Rectal smooth muscle tissue (tissue), 1 donor: ENCODE results near the gene SELENOO.
A peak's percentile ranks its signal among the peaks of the same experiment; 100 is the strongest.
"Not testable (repeated sequence)": the region's sequence is repeated elsewhere in the genome, so short reads cannot be mapped to it uniquely, and the experiment has no call there.

Source experiments
- H3K27ac ChIP-seq: one replicate; pipeline ENCODE4 v1.7.0; 2013; ENCODE audit warnings: low read depth, low read length, inconsistent platforms
- H3K27me3 ChIP-seq: one replicate; pipeline ENCODE4 v1.7.0; 2013; ENCODE audit warnings: low read length; ENCODE audit not compliant: control insufficient read depth, insufficient read depth
- H3K36me3 ChIP-seq: one replicate; pipeline ENCODE4 v1.7.0; 2013; ENCODE audit warnings: low read length; ENCODE audit not compliant: control insufficient read depth, insufficient read depth
- H3K4me1 ChIP-seq: one replicate; pipeline ENCODE4 v1.7.0; 2013; ENCODE audit warnings: low read length; ENCODE audit not compliant: control insufficient read depth, insufficient read depth
- H3K4me3 ChIP-seq: one replicate; pipeline ENCODE4 v1.7.0; 2013; ENCODE audit warnings: low read length
- H3K9ac ChIP-seq: one replicate; pipeline ENCODE4 v1.7.0; 2013; ENCODE audit warnings: low read length

Gene SELENOO

DNA sequence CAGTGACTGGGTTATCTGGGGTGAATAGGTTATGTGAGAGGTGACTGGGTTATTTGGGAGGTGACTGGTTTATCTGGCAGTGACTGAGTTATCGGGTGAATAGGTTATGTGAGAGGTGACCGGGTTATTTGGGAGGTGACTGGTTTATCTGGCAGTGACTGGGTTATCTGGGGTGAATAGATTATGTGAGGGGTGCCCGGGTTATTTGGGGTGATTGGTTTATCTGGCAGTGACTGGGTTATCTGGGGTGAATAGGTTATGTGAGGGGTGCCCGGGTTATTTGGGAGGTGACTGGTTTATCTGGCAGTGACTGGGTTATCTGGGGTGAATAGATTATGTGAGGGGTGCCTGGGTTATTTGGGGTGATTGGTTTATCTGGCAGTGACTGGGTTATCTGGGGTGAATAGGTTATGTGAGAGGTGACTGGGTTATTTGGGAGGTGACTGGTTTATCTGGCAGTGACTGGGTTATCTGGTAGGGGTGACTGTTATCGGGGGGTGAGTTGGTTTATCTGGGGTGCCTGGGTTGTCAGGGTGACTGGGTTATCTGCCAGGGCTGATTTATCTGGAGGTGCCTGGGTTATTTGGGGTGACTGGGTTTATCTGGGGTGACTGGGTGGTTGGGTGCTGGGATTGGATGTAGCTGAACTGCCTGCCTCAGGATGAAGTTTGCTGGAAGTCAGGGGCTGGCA is 32.2 kb upstream of the SELENOO start:
- not testable (repeated sequence) for H3K27ac ChIP-seq, H3K36me3 ChIP-seq, H3K4me3 ChIP-seq, H3K4me1 ChIP-seq, H3K9ac ChIP-seq
- peaks cover 17% of the 10 kb centered on the region for H3K27me3 ChIP-seq

DNA sequence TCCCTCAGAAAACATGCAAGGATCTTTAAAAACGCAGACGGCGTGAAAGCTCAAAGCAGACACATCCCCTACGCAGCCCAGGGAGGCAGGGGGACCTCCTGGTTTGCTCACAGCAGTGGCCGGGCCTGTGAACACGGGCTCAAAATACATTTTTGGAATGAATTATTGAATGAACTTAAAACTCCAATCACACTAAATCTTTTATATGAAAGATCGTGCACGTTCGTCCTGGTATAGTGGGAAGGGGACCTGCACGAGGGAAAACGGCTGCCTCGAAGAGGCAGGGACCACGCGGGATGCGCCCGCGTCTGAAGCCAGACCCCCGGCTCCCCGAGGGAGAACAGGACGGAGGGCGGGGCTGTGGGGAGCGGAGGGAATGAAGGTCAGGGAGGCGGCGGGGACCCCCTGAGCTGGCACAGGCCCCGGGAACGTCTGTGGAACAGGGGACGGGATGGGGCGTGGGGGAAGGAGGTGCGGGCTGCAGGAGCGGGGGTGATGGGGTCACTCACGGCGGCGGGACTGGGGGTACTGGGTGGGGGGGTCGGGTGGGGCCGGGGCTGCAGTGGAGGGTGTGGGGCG is 31.5 kb upstream of the SELENOO start:
- H3K27ac ChIP-seq = no peak overlapping the region
- no peak overlapping the region for H3K9ac ChIP-seq
- H3K36me3 ChIP-seq = no peaks in the 10 kb centered on the region
- peaks cover 17% of the 10 kb centered on the region for H3K27me3 ChIP-seq
- H3K4me3 ChIP-seq = no peak overlapping the region
- no peaks in the 10 kb centered on the region for H3K4me1 ChIP-seq

DNA sequence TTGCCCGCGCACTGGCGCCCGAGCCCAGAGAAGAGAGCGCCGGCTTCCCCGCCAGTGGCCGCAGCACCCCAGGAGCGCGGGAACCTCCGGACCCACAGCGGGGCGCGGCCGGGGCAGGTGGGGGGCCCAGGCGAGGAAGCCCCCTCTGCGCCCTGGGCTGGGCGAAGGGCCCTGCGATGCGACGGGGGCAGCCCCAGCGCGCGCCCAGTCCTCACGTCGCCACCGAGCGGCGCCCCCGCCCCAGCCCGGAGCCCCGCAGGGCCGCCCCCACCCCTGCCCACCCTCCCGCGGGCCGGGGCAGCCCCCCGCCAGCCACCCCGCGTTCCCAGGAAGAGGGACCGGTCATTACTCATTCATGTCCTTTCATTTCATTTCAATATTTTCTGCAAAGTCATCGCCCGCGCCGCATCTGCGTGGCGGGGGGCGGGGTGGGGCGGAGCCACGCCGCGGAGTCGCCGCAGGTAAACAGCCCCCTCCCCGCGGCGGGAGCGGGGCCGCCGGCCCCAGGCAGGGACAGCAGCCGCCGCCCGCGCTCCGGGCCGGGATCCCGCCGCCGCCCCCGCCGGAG is 31.0 kb upstream of the SELENOO start:
- Histone ChIP-seq H3K27ac (no peak overlapping the region), H3K36me3 (no peaks in the 10 kb centered on the region), H3K4me1 (no peaks in the 10 kb centered on the region), H3K27me3 (peaks cover 17% of the 10 kb centered on the region), H3K9ac (no peak overlapping the region), H3K4me3 (no peak overlapping the region)

DNA sequence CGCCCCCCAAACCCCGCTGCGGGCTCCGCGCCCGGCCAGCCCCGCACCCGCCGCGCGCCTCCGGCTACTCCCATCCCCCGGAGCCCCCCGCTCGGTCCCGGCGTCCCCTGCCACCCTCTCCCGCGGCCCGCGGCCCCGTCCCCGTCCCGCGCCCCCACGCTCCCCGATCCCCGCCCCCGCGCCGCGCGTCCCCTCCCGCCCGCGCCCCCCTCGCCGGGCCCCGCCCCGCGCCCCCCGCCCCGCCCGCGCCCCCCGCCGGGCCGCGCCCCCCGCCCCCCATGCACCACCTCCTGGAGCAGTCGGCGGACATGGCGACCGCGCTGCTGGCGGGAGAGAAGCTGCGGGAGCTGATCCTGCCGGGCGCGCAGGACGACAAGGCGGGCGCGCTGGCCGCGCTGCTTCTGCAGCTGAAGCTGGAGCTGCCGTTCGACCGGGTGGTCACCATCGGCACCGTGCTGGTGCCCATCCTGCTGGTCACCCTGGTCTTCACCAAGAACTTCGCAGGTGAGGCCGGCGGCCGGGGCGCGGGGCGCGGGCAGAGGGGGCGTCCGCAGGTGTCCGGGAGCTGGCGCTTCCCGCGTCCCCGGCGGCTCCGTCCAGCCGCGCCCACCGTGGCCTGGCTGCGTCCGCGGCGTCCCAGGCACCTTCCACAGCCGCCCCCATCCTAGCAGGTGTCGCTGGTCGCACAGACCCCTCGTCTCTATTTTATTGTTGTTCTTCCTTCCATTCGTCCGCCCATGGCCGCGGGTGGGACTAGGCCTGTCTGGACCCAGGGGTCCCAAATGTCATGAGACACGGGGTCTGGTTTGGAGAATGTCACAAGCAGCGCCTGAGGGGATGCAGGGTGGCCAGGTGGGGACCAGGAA is 30.1 kb upstream of the SELENOO start, which contains the start of gene PANX2:
Gene PANX2, plus strand, starts transcription at position 279 of the 866 bp plus-strand sequence. Its CDS starts 0 bp downstream, at position 279.
- Histone ChIP-seq H3K4me3 (peak within 1 kb of the TSS; percentile 44), H3K27me3 (peaks cover 17% of the 10 kb centered on the region), H3K4me1 (no peaks in the 10 kb centered on the region), H3K9ac (no peak within 1 kb of the TSS), H3K27ac (no peak within 1 kb of the TSS), H3K36me3 (no peaks in the 10 kb centered on the region)

DNA sequence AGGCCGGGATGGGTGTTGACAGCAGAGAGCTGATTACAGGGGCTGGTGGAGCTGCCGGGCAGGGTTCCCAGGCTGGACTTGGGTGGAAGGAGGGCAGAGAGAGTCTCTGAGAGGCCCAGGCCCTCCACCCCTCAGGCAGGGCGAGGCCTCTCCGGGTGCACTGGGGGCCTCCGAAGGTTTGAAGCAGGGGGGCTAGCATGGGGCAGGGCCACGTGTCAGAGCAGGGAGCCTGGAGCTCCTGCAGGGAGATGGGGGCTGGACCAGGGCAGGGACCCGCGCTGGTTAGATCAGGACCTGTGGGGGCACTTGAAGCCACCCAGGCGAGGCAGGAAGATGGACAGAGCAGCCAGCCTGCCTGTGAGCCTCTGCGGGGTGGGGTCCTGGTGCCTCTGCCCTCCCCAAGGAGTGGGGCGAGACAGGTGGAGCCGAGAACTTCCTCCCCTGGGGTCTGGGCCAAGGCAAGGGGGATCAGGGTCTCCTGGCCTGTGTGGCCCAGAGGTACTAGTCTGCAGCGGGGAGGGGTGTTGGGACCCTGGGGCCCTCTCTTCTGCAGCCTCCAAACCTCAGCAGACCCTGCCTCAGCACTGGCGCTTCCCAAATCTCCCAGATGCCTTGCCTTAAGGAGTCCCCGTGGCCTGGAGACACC is 29.4 kb upstream of the SELENOO start:
- H3K4me1 ChIP-seq = no peaks in the 10 kb centered on the region
- H3K27ac ChIP-seq = no peak overlapping the region
- H3K36me3 ChIP-seq = no peaks in the 10 kb centered on the region
- no peak overlapping the region for H3K9ac ChIP-seq
- H3K27me3 ChIP-seq = peaks cover 17% of the 10 kb centered on the region
- H3K4me3 ChIP-seq = peak overlapping the region; percentile 44

DNA sequence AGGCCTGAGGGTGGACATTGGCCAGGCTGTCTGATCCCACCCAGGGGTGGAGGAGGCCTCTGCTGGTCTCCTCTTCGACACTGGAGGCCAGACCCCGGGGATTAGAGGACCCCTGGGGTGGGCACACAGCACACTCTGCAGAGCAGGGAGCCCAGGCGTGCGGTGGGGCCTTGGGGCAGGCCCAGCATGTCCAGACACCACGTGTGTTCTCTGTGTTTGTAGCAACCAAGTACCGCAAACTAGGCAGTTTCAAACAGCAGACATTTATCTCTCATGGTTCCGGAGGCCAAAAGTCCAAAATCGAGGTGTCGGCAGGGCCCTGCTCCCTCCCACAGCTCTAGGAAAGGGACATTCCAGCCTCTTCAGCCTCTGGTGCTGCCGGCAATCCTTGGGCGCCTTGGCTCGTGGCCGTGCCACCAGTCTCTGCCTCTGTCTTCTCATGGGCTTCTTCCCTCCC is 28.8 kb upstream of the SELENOO start:
- Histone ChIP-seq H3K4me3 (no peak overlapping the region), H3K27me3 (peaks cover 17% of the 10 kb centered on the region), H3K9ac (no peak overlapping the region), H3K4me1 (no peaks in the 10 kb centered on the region), H3K36me3 (no peaks in the 10 kb centered on the region), H3K27ac (no peak overlapping the region)

DNA sequence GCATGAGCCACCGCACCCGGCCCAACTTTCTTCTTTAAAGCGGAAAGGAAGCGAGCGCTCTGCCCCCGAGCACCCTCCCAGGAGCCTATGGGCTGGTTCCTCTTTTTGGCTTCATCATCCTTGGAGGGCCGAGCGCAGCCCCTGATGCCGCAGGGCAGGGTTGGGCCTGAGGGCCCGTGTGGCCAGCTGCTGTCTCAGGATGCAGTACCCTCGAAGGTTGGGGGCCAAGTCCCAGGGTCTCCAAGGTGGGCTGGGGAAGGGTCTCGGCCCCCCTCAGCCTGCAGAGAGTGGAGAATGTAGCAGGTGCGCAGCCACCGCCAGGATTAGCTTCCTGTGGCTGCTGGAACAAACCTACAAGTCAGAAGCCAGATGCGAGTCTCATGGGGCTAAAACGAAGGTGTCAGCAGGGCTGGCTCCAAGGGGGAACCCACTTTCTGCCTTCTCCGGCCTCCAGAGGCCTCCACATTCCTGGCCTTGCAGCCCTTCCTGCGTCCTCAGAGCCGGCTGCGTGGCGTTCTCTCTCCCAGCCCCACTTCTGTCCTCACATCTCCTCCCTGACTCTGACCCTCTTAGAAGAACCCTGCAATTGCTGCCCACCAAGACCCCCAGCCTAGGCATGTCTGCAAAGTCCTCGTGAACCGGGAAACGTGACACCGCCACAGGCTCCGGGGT is 27.4 kb upstream of the SELENOO start:
- H3K27ac ChIP-seq = no peak overlapping the region
- no peak overlapping the region for H3K9ac ChIP-seq
- H3K36me3 ChIP-seq = no peaks in the 10 kb centered on the region
- no peaks in the 10 kb centered on the region for H3K4me1 ChIP-seq
- H3K27me3 ChIP-seq = peaks cover 17% of the 10 kb centered on the region
- H3K4me3 ChIP-seq = no peak overlapping the region

DNA sequence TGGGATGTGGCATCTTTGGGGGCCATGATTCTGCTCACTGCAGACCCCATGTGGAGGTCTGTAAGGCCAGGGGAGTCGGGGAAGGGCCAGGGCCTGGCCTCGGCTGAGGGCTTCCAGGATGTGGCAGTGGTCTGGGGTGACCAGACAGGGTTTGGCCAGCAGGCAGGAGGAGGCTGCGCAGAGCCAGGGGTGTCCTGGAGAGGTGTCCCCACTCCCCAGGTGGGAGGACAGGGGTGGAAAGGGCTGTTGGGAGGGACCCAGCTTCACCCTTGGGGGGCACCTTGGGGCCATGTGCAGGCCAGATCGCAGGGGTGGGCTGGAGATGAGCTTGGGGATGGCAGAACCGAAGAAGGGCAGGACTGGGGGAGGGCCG is 26.8 kb upstream of the SELENOO start:
- peaks cover 17% of the 10 kb centered on the region for H3K27me3 ChIP-seq

DNA sequence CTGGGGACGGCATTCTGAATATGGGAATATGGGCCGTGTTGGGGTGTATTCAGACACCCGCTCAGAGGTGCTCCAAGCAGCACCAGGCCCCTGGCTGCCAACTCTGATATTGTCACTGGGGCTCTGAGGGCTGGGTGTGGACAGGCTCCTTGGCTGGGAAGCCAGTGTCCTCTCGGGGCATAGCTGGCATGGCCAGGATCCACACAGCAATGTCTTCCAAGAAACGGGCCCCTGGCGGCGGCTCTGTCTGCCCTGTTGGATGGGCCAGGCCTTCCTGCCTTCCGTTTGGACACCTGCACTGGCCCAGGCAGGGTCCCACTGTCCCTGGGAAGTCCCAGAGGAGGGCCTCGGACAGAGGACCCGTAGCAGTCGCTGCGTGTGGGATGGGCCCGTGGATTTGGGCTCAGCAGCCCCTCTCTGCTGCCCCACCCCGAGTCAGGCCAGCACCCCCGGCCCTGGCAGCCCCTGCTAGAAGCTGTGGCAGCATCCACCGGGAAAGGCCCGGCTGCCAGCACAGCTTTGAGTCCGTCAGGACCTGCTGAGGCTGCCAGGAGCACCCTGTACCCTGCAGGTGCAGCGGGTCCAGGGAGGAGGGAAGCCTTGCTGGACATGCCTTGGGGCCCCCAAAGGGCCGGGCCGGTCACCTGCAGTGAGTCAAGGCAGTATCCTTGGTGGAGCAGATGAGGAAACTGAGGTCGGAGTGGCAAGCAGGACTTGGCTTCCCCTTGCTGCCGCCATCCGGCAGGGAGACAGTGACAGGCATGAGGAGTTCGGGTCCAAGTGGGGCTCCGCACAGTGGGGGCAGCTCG is 26.2 kb upstream of the SELENOO start:
- H3K4me1 ChIP-seq = no peaks in the 10 kb centered on the region
- H3K27ac ChIP-seq = no peak overlapping the region
- H3K27me3 ChIP-seq = peaks cover 15% of the 10 kb centered on the region
- no peak overlapping the region for H3K9ac ChIP-seq
- no peaks in the 10 kb centered on the region for H3K36me3 ChIP-seq
- H3K4me3 ChIP-seq = no peak overlapping the region

More for the DNA sequence above, 26.8 kb upstream of the SELENOO start:
- Histone ChIP-seq H3K4me3 (no peak overlapping the region), H3K9ac (no peak overlapping the region), H3K27ac (no peak overlapping the region), H3K4me1 (no peaks in the 10 kb centered on the region), H3K36me3 (no peaks in the 10 kb centered on the region)

DNA sequence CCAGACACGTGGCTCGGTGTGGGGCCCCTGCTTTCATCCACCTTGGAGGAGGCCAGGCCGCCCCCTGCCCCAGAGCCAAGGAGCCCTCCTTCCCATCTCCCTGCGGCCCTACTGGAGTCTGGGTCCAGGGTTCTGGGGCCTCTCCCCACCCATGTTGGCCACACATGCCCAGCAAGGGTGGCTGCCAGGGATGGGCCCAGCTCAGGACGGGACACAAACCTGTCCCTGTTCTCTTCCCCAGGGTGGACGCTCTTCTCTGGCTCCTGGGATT is 25.7 kb upstream of the SELENOO start:
- H3K27me3 ChIP-seq = peaks cover 18% of the 10 kb centered on the region
- H3K4me3 ChIP-seq = no peak overlapping the region
- no peaks in the 10 kb centered on the region for H3K4me1 ChIP-seq
- no peak overlapping the region for H3K9ac ChIP-seq
- H3K36me3 ChIP-seq = no peaks in the 10 kb centered on the region
- no peak overlapping the region for H3K27ac ChIP-seq
